HG03108 (cell line): ENCODE data around the gene GPANK1.

Source experiments
- ATAC-seq: cut with Tn5 transposase; IDR thresholded peaks from one replicate; pipeline ENCODE4 v1.9.1; 2021; ENCODE audit warnings: moderate library complexity; ENCODE audit not compliant: unreplicated experiment

GPANK1 gene

GRCh38 chr6:31621320-31621939, 43.4 kb downstream of the GPANK1 start:
- no peak for ATAC-seq

GRCh38 chr6:31620586-31621319, 44.0 kb downstream of the GPANK1 start, which contains the start of gene PRRC2A:
Gene PRRC2A (plus strand): TSS chr6:31620715. CDS start chr6:31622790, 2,075 bp downstream.
- ATAC-seq, result peak; percentile 48

GRCh38 chr6:31619805-31620585, 44.8 kb downstream of the GPANK1 start:
- ATAC-seq, result peak; percentile 81

DNA sequence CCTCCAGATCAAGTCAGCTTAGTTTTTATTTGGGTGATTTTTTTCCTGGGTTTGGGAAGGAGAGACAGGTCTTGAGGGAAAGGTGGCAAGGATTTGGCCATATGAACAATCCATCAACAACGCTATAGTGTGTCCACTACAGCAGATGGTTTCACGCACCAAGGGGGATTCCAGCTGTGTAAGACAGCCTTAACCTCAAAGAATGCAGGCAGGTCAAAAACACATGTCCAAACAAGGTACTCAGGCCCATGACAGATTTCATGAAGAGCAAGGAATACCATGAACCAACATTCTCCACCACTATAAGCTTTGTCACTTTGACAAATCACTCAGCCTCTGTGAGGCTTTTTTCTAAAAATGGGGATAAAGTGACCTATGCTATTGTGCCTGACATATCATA, 47.8 kb downstream of the GPANK1 start:
- no peak for ATAC-seq

- no peak for ATAC-seq
Observed at GRCh38 chr6:31615748-31616147, 49.0 kb downstream of the GPANK1 start.

DNA sequence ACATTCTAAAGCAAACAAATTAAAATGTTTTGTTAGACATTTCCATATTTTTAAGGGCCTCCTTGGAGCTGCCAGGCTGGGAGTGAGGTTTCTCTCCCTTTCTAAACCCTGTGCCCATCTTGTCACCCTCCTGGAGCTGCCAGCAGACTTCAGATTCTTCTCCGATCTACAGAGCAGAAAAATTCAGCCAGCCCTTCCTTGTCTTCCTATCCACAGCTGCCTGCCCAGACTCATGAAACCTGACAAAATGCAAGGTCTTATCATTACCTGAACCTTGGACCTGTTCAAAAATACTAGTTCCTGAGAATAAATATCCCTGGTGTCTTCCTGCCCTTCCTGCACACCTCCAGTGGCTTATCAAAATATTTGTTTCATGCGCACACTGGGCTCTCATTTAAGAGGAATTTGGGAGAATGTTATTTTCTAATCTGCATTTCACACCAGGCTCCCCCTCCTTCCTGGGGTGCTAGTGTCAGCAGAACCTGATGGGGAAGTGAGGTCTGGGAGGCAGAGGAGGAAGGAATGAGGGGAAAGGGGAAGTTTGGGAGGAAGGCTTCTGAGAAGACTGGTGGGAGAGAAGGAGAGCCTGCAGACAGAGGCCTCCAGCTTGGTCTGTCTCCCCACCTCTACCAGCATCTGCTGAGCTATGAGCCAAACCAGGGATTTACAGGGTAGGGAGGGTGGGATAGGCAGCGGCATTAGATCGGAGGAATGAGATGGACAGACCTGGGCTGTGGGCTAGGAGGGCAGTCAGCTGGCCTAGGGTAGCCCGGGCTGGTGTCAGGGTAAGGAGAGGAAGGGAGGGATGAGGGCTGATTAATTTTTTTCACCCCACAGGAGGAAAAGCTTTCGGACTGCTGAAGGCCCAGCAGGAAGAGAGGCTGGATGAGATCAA, 49.9 kb downstream of the GPANK1 start, which contains the start of gene AIF1:
AIF1 (plus strand) TSS at position 551 of the 895 bp plus-strand sequence; CDS start at position 647, 96 bp downstream.
- no peak for ATAC-seq

- ATAC-seq, result no peak
Observed at GRCh38 chr6:31614075-31614619, 50.6 kb downstream of the GPANK1 start.
